Measurements from ENCODE around the gene GMPR2.

The GMPR2 gene

GRCh38 chr14:24190416-24190815 lies 42.3 kb upstream of the GMPR2 start:
- Mint-ChIP-seq H3K4me1 (peaks cover 41% of the 10 kb centered on the region), H3K9me3 (no peaks in the 10 kb centered on the region), H3K27me3 (ENCODE audit: low read depth) (no peaks in the 10 kb centered on the region), H3K4me3 (peak overlapping the region in 1 of 3 experiments; percentile 37), H3K36me3 (ENCODE audit: low read depth) (peaks cover 31% of the 10 kb centered on the region), H3K27ac (no peak overlapping the region)
- no peak for TF ChIP-seq CTCF (IDR thresholded peaks at IDR 0.05; ENCODE audit: unreplicated experiment in 3 of 3)

DNA sequence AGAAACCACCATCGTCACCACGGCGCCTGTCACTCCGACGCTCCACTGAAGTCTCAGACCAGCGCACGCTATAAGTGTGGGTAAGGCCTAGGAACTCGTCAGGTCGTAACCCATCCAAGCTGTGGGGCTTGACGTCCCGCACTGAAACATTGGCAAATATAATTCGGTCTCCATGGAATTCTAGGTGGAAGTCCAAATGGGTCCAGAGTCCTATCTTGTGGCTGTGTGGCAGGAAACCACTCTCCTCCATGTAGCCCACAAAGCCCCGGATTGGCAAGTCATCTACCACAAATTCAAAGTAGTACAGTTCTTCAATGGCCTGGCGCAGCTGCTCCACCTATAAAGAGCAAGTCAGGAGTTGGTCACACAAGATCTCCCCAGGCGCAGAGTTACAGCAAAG lies 39.8 kb upstream of the GMPR2 start:
- Mint-ChIP-seq H3K36me3 (ENCODE audit: low read depth) (peaks cover 31% of the 10 kb centered on the region), H3K4me1 (peaks cover 44% of the 10 kb centered on the region), H3K27ac (peak overlapping the region in 1 of 3 experiments; percentile 71), H3K27me3 (ENCODE audit: low read depth) (no peaks in the 10 kb centered on the region), H3K9me3 (no peaks in the 10 kb centered on the region), H3K4me3 (peak overlapping the region; percentile 57 to 73 (median 65))
- no peak for TF ChIP-seq CTCF (IDR thresholded peaks at IDR 0.05; ENCODE audit: unreplicated experiment in 3 of 3)

DNA sequence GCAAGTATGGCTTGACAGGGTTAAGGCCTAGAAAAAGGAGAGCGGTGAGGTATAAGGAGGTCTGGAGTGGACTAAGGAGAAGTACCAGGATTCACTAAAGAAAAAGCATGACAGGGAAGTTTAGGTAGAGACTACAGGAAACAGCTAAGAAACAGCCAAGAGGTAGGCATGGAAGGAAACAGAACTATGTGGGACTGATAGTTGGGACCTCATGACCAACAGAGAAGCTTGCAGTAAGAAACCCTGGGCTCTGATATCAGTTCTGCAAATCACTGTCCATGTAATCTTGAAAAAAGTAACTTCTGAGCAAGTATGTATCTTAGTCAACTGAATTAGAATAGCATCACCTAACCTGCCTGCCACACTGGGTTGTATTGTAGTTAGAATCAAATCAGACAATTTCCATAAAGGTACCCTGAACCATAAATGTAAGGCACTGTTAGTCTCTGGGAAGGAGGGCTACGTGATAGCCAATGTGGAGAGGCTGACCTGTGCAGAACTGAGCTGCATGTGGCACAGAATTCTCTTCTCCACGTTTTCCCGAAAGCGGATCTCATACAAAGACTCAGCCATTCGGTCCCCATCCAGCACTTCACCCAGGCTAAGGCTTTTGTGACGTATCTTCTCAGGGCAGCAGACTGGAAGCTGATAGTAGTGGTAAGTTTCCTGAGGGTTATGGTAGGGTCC lies 38.4 kb upstream of the GMPR2 start:
- Mint-ChIP-seq H3K27ac (peak overlapping the region; percentile 95 to 97 (median 95)), H3K27me3 (ENCODE audit: low read depth) (no peaks in the 10 kb centered on the region), H3K4me3 (peak overlapping the region; percentile 90 to 99 (median 97)), H3K9me3 (no peaks in the 10 kb centered on the region), H3K36me3 (ENCODE audit: low read depth) (peaks cover 38% of the 10 kb centered on the region), H3K4me1 (peaks cover 43% of the 10 kb centered on the region)
- TF ChIP-seq CTCF (IDR thresholded peaks at IDR 0.05; ENCODE audit: unreplicated experiment in 3 of 3) = no peak

GRCh38 chr14:24194873-24195185 lies 37.9 kb upstream of the GMPR2 start:
- no peaks in the 10 kb centered on the region for H3K9me3 Mint-ChIP-seq
- TF ChIP-seq CTCF (IDR thresholded peaks at IDR 0.05; ENCODE audit: unreplicated experiment in 3 of 3) = no peak
- peaks cover 40% of the 10 kb centered on the region for H3K36me3 Mint-ChIP-seq (ENCODE audit: low read depth)
- peak overlapping the region; percentile 95 to 97 (median 95) for H3K27ac Mint-ChIP-seq
- H3K4me1 Mint-ChIP-seq = peaks cover 41% of the 10 kb centered on the region
- H3K27me3 Mint-ChIP-seq (ENCODE audit: low read depth) = no peaks in the 10 kb centered on the region
- peak overlapping the region; percentile 90 to 99 (median 97) for H3K4me3 Mint-ChIP-seq

DNA sequence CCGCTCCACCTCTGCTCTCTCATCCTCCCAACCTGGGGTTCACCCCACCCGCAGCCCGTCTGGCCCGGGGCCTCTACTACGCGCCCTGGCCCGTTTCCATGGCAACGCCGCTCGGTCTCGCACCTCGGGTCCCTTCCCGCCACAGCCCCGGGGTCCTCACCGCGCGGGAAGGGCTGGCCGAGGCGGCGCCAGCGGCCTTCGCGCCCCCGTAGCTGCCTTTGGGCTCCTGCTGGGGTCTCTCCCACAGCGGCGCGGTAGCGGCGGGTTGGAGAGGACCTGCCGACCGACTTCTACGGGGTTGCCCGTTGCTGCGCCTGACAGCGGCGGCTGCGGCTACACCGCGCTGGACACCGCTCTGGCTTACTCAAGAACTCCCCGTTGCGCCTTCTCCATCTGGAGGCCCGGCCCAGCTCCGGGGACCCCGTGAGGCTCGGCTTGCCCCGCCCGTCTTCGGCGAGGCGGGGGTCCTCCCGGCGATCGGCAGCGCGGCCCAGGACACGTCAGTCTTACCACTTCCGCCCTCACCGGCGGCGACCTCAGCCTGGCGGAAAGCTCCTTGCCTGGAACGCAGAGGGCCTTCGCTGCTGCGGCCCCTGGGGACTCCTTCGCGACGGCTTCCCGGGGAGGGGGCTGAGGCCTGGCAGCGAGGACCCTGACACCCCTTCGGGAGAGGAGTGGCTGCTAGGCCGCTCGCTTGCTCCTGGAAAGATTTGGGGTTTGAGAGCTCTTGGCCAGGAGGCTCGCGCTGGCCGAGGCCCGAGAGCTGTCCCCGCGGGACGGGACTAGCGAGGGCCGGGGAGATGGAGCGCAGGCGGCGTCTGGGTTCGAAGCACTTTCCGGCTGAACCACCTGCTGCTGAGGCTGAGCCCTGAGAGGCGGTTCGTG lies 37.3 kb upstream of the GMPR2 start, which contains the start of gene TM9SF1:
TSS of gene TM9SF1 (minus strand) at position 256 of the 885 bp plus-strand sequence. CDS start 422 bp downstream, outside the sequence.
- Mint-ChIP-seq H3K36me3 (ENCODE audit: low read depth) (peaks cover 40% of the 10 kb centered on the region), H3K4me1 (peaks cover 35% of the 10 kb centered on the region), H3K27ac (peak within 1 kb of the TSS; percentile 95 to 97 (median 95)), H3K9me3 (no peaks in the 10 kb centered on the region), H3K27me3 (ENCODE audit: low read depth) (no peaks in the 10 kb centered on the region), H3K4me3 (peak within 1 kb of the TSS; percentile 90 to 99 (median 97))
- TF ChIP-seq CTCF (IDR thresholded peaks at IDR 0.05; ENCODE audit: unreplicated experiment in 3 of 3) = no peak

Data from nephron (organoid).